ENCODE results near the gene SERTAD1.

DNA sequence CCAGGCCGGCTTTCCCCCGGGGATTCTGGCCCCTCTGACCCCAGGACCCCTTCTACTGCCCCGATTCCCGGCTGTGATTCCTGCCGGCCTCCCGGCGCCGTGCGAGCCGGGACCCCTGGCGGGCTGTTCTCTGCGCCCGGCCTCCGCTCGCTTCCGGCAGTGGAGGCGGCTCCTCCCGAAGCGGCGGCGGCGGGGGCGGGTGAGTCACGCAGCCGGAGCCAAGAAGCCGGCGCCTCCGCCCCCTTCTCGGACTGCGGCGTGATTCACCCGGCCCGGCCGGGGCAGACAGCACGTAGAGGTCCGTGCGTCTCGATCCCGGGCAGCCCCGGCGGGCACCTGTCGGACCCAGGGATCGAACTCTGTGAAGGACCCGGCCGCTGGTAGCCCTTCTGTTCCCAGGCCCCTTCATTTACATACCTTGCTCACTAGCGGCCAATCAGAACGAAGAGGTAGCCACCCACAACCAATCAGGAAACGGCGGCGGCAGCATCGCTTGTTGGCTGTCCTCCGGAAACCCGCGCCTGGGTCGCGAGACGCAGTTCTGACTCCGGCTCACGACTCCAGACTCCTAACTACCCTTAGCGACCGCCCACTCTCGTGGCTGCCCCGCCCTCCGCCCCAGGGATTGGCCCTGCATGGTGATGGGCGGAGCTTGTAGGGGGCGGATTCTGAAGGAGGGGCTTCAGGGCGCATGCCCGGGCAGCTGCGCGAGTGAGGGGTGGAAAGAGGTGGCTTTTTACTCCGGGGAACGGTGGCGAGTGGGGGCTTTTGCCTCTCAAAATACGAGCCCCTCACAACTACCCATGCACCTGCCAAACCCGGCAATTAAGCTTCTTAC lies at the start of gene SERTAD1:
- no peak for TF ChIP-seq CTCF (IDR thresholded peaks at IDR 0.05)
- peak in 1 of 2 donors; percentile 66 for TF ChIP-seq POLR2A (IDR thresholded peaks at IDR 0.05)

All from lower leg skin (tissue), 3 donors.